H9 (cell line): ENCODE data around the gene PHF20. TPM values are rescaled to one million over a fixed set of nuclear protein-coding genes. Genes with fewer than 3 reads are reported as not detected.
A peak's percentile ranks its signal among the peaks of the same experiment; 100 is the strongest.

Experiments used
- DNase-seq: peaks from one replicate; pipeline ENCODE4 v3.0.0-alpha.2; 2017
- H2AFZ ChIP-seq: one replicate; pipeline ENCODE4 v1.6.1; 2013; ENCODE audit warnings: mild to moderate bottlenecking, low read length, control low read depth, moderate library complexity
- H2AK5ac ChIP-seq: 2 replicates; pipeline ENCODE4 v1.6.1; 2013; ENCODE audit warnings: low read length, control low read depth, mixed read lengths; ENCODE audit not compliant: insufficient read length
- H2BK120ac ChIP-seq: one replicate; pipeline ENCODE4 v1.6.1; 2013; ENCODE audit warnings: low read depth, mild to moderate bottlenecking, low read length, control low read depth, inconsistent platforms; ENCODE audit not compliant: poor library complexity, severe bottlenecking
- H2BK12ac ChIP-seq: 2 replicates; pipeline ENCODE4 v1.6.1; 2013; ENCODE audit warnings: low read length, control low read depth, mixed read lengths, low read depth; ENCODE audit not compliant: insufficient read length
- H2BK15ac ChIP-seq: 2 replicates; pipeline ENCODE4 v1.6.1; 2013; ENCODE audit warnings: low read depth, low read length, control low read depth
- H2BK20ac ChIP-seq: one replicate; pipeline ENCODE4 v1.6.1; 2013; ENCODE audit warnings: low read depth, mild to moderate bottlenecking, low read length, control low read depth, inconsistent platforms; ENCODE audit not compliant: poor library complexity, severe bottlenecking
- H2BK5ac ChIP-seq: 2 replicates; pipeline ENCODE4 v1.6.1; 2013; ENCODE audit warnings: low read length, control low read depth, mixed read lengths; ENCODE audit not compliant: insufficient read length
- H3K14ac ChIP-seq: 2 replicates; pipeline ENCODE4 v1.6.1; 2013; ENCODE audit warnings: low read length, control low read depth; ENCODE audit not compliant: insufficient read depth
- H3K18ac ChIP-seq: 2 replicates; pipeline ENCODE4 v1.6.1; 2013; ENCODE audit warnings: low read depth, mild to moderate bottlenecking, mixed read lengths, low read length, control low read depth; ENCODE audit not compliant: insufficient read length
- H3K23ac ChIP-seq: 2 replicates; pipeline ENCODE4 v1.6.1; 2013; ENCODE audit warnings: low read length, control low read depth, mixed read lengths, low read depth; ENCODE audit not compliant: insufficient read length
- H3K23me2 ChIP-seq: 2 replicates; pipeline ENCODE4 v1.6.1; 2013; ENCODE audit warnings: low read depth, mild to moderate bottlenecking, mixed read lengths, low read length, control low read depth; ENCODE audit not compliant: insufficient read length, poor library complexity, severe bottlenecking
- H3K27ac ChIP-seq: 2 replicates; pipeline ENCODE4 v1.5.1; 2013; ENCODE audit warnings: low read length, control low read depth, mixed read lengths, low read depth; ENCODE audit not compliant: insufficient read length
- H3K27me3 ChIP-seq: 2 replicates; pipeline ENCODE4 v1.6.1; 2013; ENCODE audit warnings: low read length, control low read depth, inconsistent platforms; ENCODE audit not compliant: insufficient read depth
- H3K4ac ChIP-seq: 2 replicates; pipeline ENCODE4 v1.6.1; 2013; ENCODE audit warnings: low read depth, mild to moderate bottlenecking, control low read depth, inconsistent platforms, low read length, moderate library complexity
- H3K4me1 ChIP-seq: 2 replicates; pipeline ENCODE4 v1.6.1; 2013; ENCODE audit warnings: low read length, control low read depth, inconsistent platforms; ENCODE audit not compliant: insufficient read depth
- H3K4me2 ChIP-seq: 2 replicates; pipeline ENCODE4 v1.6.1; 2013; ENCODE audit warnings: low read length, control low read depth, mixed read lengths; ENCODE audit not compliant: insufficient read length, insufficient read depth
- H3K56ac ChIP-seq: 2 replicates; pipeline ENCODE4 v1.6.1; 2013; ENCODE audit warnings: low read depth, mild to moderate bottlenecking, mixed read lengths, low read length, control low read depth; ENCODE audit not compliant: insufficient read length
- H3K79me1 ChIP-seq: 2 replicates; pipeline ENCODE4 v1.6.1; 2013; ENCODE audit warnings: low read depth, mild to moderate bottlenecking, moderate library complexity, low read length, control low read depth, inconsistent platforms; ENCODE audit not compliant: insufficient read depth, poor library complexity, severe bottlenecking
- H3K79me2 ChIP-seq: 2 replicates; pipeline ENCODE4 v1.6.1; 2013; ENCODE audit warnings: low read length, control low read depth, inconsistent platforms; ENCODE audit not compliant: insufficient read depth
- H3K9ac ChIP-seq: 2 replicates; pipeline ENCODE4 v1.6.1; 2013; ENCODE audit warnings: low read length, control low read depth, mixed read lengths; ENCODE audit not compliant: insufficient read length; ENCODE audit errors: extremely low read depth
- H3K9me3 ChIP-seq: one replicate; pipeline ENCODE4 v1.6.1; 2013; ENCODE audit warnings: low read depth, low read length, inconsistent platforms; ENCODE audit not compliant: control insufficient read depth
- H3T11ph ChIP-seq: one replicate; pipeline ENCODE4 v1.6.1; 2013; ENCODE audit warnings: mild to moderate bottlenecking, low read length, control low read depth, inconsistent platforms
- H4K20me1 ChIP-seq: one replicate; pipeline ENCODE4 v1.6.1; 2013; ENCODE audit not compliant: control insufficient read depth, insufficient read length, insufficient read depth
- H4K5ac ChIP-seq: 2 replicates; pipeline ENCODE4 v1.6.1; 2013; ENCODE audit warnings: low read depth, mild to moderate bottlenecking, mixed read lengths, low read length, control low read depth; ENCODE audit not compliant: insufficient read length
- H4K8ac ChIP-seq: replicated peaks from 2 replicates; pipeline ENCODE4 v1.6.1; 2013; ENCODE audit warnings: low read length, control low read depth, mixed read lengths, low read depth; ENCODE audit not compliant: insufficient read length
- H4K91ac ChIP-seq: 2 replicates; pipeline ENCODE4 v1.6.1; 2013; ENCODE audit warnings: low read depth, mild to moderate bottlenecking, moderate library complexity, mixed read lengths, low read length, control low read depth; ENCODE audit not compliant: insufficient read length
- H3K27ac Mint-ChIP-seq, 3 experiments: 2 replicates in 2 of 3; 3 replicates in 1 of 3; pipeline ENCODE4 v1.8.0; 2020 to 2021; ENCODE audit warnings: mixed read lengths in 3 of 3, mild to moderate bottlenecking in 1 of 3, moderate library complexity in 1 of 3
- H3K27me3 Mint-ChIP-seq: 2 replicates; pipeline ENCODE4 v1.8.0; 2021; ENCODE audit warnings: low read depth, mild to moderate bottlenecking, moderate library complexity, mixed read lengths
- H3K36me3 Mint-ChIP-seq, 3 experiments: 2 replicates in 2 of 3; 3 replicates in 1 of 3; pipeline ENCODE4 v1.8.0; 2020 to 2021; ENCODE audit warnings: low read depth in 3 of 3, mixed read lengths in 3 of 3; ENCODE audit not compliant: insufficient read depth in 1 of 3
- H3K4me1 Mint-ChIP-seq, 2 experiments: 2 replicates each; pipeline ENCODE4 v1.8.0; 2020; ENCODE audit warnings: mixed read lengths in 2 of 2
- H3K4me3 Mint-ChIP-seq, 2 experiments: 2 replicates in 1 of 2; 3 replicates in 1 of 2; pipeline ENCODE4 v1.8.0; 2020 to 2021; ENCODE audit warnings: mild to moderate bottlenecking in 2 of 2, mixed read lengths in 2 of 2, moderate library complexity in 1 of 2
- H3K9me3 Mint-ChIP-seq, 2 experiments: 2 replicates in 1 of 2; 3 replicates in 1 of 2; pipeline ENCODE4 v1.8.0; 2020; ENCODE audit warnings: mild to moderate bottlenecking in 2 of 2, mixed read lengths in 2 of 2, moderate library complexity in 1 of 2
- CTCF ChIP-seq: fragments of 200-600 bp; sonication (generic); conservative IDR thresholded peaks from 3 replicates; pipeline ENCODE4 v1.8.0; 2021; ENCODE audit warnings: antibody characterized with exemption, mild to moderate bottlenecking
- WGBS: extraction: QIAGEN DNeasy Blood & Tissue Kit; methylation state at CpG from one replicate; pipeline ENCODE4 v1.1.7; 2013; ENCODE audit warnings: missing lambda C conversion rate, low lambda C conversion rate, mixed read lengths; ENCODE audit not compliant: insufficient read length; ENCODE audit errors: extremely low coverage; 5-methylcytosine and 5-hydroxymethylcytosine counted together
- total RNA-seq: library from RNA; stranded (reverse); gene quantifications from 2 replicates; pipeline ENCODE4 v1.2.1, GENCODE V29; 2021

PHF20 gene
- total RNA-seq, 1 experiment from 2014 or later: 50.3 TPM

DNA sequence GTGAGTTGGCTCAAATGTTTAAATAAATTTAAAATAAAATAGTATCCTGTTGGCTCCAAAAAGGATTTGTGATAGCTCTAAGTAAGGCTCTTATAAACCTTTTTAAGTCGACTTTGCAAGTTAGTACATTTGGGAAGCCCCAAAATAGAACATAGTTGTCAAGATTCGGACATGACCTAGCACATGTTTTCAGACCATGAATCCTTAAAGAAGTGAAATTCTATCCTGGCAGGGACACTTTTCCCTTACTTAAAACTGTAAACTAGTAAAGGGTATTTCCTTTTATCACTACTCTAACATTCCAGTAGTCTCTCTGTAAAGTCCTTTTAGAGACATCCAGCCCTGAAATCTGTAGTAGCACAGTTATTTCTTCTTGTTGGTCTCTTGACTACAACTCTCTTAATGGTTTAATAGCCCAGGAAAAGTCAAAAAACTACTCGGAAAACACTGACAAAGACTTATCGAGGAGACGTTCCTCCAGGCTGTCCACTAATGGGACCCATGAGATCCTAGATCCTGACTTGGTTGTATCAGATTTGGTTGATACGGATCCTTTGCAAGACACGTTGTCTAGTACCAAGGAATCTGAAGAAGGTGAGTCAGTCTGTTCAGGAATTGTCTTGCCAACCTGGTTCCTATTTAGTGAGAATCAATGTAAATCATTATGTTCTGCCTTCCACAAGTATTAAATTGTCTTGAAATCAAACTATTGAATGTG lies 98.9 kb downstream of the PHF20 start:
- Histone ChIP-seq H3K23ac (no peak overlapping the region), H2AK5ac (no peak overlapping the region), H3K9ac (no peak overlapping the region), H3K79me2 (no peaks in the 10 kb centered on the region), H2BK120ac (no peak overlapping the region), H4K91ac (no peak overlapping the region), H3K18ac (no peak overlapping the region), H3T11ph (no peak overlapping the region), H4K20me1 (no peaks in the 10 kb centered on the region), H3K23me2 (no peaks in the 10 kb centered on the region), H3K27me3 (no peaks in the 10 kb centered on the region), H2BK5ac (no peak overlapping the region), H2AFZ (no peak overlapping the region), H4K5ac (no peak overlapping the region), H2BK12ac (no peak overlapping the region), H3K56ac (no peak overlapping the region), H4K8ac (no peak overlapping the region), H3K14ac (no peak overlapping the region), H3K4ac (no peak overlapping the region), H3K4me2 (no peak overlapping the region), H2BK15ac (no peak overlapping the region), H3K9me3 (no peaks in the 10 kb centered on the region), H2BK20ac (no peak overlapping the region), H3K27ac (no peak overlapping the region), H3K4me1 (no peaks in the 10 kb centered on the region), H3K79me1 (no peaks in the 10 kb centered on the region)
- H3K36me3 Mint-ChIP-seq: peaks cover 3 to 24% (median 20%) of the 10 kb centered on the region in 3 experiments; a peak in 6 of 7 replicates
- peak overlapping the region in 2 of 3 experiments; percentile 10 to 83; a peak in 2 of 7 replicates for H3K27ac Mint-ChIP-seq
- WGBS: no CpG with 5 or more reads among the region's 7 CpGs
- no peaks in the 10 kb centered on the region for H3K9me3 Mint-ChIP-seq
- TF ChIP-seq CTCF: no peak
- H3K4me3 Mint-ChIP-seq: no peak overlapping the region
- H3K27me3 Mint-ChIP-seq: no peaks in the 10 kb centered on the region
- H3K4me1 Mint-ChIP-seq: peaks cover 7% of the 10 kb centered on the region in 2 experiments
- DNase-seq: no peak
